NCI-H446 treated with DMSO at 0.1 percent for 48 hours (cell line): ENCODE results near the gene EIF2B4.
"Not testable (repeated sequence)": the region's sequence is repeated elsewhere in the genome, so short reads cannot be mapped to it uniquely, and the experiment has no call there.

Source experiments
- DNase-seq: peaks from one replicate; lab custom pipeline; 2025; lab: John Stamatoyannopoulos, UW

EIF2B4 gene

GRCh38 chr2:27377618-27378095 is 7.5 kb upstream of the EIF2B4 start:
- no peak for DNase-seq

DNA sequence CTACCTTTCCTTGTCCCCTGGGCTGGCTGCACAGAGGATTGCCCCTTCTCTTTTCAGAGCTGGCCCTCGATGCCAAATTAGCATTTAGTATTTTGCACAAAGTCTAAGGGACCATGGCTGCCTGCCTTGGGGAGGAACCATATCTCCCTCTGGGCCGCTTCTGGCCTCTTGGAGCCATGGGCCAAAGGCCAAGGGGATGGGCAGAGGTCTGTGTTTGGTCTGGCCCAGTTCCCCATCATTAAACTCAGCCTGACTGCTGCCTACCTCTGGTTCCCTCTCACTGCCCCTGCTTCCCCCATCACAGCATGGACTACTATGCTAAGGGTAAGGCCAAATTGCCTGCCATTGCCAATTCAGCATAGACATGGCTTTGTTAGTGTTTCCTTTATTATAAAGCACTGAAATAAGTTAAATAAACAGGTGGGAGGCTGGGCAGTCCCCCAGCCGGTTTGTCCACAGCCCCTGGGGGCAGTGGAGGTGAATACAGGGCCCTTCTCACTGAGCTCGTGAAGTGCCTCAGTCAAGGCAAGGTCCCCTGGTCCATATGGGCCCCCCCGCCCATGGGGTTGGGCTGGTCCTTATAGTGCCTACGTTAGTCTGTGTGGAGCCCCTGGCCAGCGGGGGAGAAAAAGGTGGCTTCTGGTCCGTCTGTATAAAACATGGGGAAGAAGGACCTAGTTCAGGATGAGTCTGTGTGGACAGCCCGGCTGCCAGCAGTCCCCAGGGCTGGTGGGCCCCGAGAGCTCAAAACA is 6.9 kb upstream of the EIF2B4 start:
- no peak for DNase-seq

DNA sequence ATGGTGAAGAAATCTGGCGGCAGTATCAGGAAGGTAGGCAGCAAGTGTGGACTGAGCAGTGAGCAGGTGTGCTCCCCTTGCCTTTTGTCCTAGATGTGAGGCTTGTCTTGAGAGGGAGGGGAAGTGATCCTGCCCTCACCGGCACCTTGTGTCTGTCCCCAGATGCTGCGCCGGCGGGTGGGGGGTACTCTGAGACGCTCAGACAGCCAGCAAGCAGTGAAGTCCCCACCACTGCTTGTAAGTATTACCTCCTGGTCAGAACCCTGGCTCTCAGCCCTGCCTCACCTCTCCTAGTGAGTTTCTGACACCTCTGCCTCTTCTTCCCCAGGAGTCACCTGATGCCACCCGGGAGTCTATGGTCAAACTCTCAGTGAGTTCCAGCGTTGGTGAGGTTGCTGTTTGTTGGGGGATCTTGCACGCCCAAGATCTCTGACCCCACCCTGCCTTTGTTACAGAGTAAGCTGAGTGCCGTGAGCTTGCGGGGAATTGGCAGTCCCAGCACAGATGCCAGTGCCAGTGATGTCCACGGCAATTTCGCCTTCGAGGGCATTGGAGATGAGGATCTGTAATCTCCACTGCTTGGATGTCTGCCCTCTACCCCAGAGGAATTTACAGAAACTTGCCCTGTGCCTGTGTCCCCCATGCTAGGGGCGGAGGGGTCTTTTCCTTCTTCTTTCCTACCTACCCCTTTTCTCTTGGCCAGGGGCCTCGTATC is 6.2 kb upstream of the EIF2B4 start:
- no peak for DNase-seq

- no peak for DNase-seq
Measured at GRCh38 chr2:27375513-27376099, 5.5 kb upstream of the EIF2B4 start.

GRCh38 chr2:27373567-27373966 is 3.4 kb upstream of the EIF2B4 start:
- DNase-seq, result no peak

- no peak for DNase-seq
Measured at GRCh38 chr2:27372937-27373336, 2.8 kb upstream of the EIF2B4 start.

DNA sequence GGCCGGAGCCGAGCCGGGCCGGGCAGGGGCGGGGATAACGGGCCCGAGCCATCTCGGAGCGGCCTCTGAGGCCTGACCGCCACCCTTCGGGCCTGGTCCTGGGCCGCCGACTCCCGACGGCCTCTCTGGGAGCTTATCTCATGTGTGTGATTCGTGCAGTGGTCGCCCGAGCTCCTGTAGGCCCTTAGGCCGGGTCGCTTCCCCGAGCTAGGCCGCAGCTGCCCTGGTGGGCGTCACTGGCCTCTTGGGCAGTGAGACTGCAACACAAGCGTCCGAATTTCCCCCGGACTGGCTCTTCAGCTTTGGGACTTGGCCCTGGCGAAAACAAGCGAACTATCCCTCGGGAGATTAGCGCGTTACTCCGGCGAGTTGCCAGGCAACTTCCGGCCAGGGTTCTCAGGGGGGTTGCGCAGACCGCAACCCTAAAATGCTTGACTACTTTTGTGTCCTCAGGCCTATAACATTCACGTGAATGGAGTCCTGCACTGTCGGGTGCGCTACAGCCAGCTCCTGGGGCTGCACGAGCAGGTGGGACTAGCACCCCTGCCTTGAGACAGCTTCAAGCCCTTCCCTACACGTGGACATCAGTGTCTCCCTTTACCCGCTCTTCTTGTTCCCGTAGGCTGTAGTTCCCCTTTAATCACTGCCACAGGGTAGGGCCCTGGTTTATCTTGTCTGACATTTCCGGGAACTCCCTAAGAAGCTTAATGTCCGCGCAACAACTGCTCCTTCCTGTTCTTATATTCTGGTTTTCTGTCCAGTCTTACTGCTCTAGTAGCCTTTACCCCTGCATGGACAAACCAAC is 880 bp upstream of the EIF2B4 start:
- no peak for DNase-seq

- peak; percentile 28 for DNase-seq
Measured at GRCh38 chr2:27369471-27370025, 590 bp downstream of the EIF2B4 start.

- no peak for DNase-seq
Measured at GRCh38 chr2:27363933-27364332, 6.2 kb downstream of the EIF2B4 start.

GRCh38 chr2:27362678-27363420 is 7.3 kb downstream of the EIF2B4 start:
- DNase-seq, result no peak

DNA sequence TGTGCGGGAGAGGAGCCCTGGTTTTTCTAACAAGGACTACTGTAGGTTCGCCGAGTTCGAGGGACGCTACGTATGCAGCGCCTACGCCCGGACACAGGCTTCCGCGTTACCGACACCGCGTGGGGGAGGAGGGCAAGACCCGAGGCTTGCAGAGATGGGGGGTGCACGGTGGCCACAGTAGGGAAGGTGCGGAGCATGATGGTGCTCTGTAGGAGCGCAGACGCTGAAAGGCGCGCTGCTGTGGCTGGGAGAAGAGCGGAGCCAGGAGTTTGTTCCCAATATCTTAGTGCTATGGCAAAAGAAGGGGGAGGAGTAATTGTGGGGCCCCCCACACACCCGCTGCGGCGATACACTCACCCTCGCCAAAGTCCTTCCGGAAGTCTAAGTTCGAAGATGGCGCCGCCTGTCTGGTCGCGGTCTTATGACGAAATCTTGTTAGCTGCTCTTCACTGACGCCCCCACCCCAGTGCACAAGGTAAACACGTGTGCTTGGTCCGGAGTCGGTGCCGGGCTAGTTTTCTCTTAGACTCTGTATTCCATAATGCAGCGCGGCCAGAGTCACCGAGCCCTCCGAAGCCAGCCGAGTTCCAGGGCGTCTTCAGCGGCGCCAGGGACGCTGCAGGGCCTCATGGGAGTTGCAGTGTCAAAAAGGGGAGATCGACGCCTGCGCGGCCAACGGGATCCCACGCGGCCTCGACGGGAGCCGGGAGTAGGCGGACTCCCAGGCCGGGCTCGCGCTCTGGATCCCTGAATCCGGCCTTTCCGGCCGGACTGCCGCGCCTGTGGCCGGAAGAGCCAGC is 13.6 kb downstream of the EIF2B4 start, which contains the start of gene GTF3C2:
TSS of gene GTF3C2 (minus strand) at position 383 of the 800 bp plus-strand sequence. CDS start 13,210 bp downstream, outside the sequence.
- DNase-seq, result peak; percentile 96

DNA sequence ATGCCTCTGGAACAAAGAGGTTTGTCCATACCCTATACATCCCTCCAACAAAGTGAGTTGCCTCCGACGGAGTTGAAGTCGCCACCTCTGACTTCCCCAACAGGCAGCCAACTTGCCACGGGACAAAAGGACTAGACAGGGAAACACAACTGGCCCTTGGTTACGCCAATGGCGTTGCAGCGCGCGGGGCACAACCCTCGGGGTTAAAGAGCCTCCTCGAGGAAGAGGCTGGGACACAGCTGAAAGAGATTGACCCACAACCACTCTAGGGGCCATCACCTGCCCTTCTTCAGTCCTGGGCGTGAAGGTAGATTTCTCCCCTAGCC is 14.1 kb downstream of the EIF2B4 start:
- DNase-seq, result no peak

- DNase-seq, result no peak
Measured at GRCh38 chr2:27354597-27354927, 15.6 kb downstream of the EIF2B4 start.

DNA sequence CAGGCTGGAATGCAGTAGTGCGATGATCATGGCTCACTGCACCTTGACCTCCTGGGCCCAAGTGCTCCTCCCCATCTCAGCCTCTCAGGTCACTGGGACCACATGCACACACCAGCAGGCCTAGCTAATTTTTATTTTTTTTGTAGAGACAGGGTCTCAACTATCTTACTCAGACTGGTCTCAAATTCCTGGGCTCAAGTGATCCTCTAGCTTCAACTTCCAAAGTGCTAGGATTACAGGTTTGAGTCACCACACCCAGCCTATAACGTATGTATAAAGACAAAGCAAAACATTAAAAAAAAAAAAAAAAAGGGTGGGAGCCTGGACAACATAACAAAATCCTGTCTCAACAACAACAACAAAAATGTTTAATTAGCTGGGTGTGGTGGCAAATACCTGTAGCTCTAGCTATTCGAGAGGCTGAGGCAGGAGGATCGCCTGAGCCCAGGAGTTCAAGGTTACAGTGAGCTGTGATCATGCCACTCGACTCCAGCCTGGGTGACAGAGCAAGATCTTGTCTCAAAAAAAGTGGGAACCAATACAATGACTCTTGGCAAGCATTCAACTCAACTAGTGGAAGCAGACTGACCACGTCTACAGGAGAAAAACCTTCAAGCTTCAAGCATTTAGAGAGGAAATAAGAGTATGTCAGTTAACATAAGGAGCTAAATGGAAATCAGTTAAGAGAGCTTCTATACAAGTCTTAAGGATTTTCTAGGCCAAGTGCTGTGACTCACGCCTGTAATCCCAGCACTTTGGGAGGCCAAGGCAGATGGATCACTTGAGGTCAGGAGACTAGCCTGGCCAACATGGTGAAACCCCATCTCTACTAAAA is 16.2 kb downstream of the EIF2B4 start:
- DNase-seq, result no peak

DNA sequence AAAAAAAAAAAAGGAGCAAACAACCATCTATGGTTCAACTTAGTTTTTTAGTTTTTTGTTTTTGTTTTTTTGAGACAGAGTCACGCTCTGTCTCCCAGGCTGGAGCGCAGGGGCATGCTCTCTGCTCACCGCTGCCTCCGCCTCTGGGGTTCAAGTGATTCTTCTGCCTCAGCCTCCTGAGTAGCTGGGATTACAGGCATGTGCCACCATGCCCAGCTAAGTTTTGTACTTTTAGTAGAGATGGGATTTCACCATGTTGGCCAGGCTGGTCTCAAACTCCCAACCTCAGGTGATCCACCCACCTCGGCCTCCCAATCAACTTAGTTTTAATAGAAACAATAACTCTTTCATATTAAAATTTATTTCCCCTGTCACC is 16.8 kb downstream of the EIF2B4 start:
- DNase-seq, result not testable (repeated sequence)

DNA sequence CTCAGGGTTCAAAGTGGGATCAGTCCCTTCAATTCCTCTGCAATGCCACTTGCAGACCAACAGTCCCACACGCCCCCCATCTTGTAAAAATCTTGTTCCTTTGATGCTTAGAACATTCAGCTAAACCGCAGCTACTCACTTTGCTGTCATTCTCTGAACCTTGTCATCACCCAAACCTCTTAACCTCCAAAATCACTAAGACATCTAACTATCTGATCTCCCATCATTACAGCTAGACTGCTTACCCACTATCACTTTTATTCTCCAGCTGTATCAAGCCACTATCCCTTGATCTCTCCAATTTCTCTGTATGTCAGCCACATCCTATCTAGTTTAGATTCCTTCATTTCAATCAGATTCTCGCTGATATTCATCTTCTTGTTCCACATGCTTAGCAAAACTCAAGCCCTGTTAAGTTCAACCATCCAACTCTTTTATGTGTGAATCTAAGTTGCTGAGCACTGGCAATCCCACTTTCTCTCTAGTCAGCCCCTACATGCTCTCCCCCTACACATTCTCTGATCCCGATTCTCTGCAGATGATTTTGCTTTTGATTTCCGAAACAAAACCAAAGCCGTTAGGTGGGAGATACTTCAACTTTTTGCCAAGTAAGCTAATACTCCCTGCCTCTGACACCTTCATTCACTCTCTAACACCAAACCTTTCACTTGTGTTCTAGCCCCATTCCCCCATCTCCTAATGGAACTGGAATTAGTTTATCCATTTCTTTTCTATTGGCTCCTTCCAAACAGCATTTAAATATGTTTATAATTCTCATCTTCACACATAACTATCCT is 18.1 kb downstream of the EIF2B4 start:
- no peak for DNase-seq

DNA sequence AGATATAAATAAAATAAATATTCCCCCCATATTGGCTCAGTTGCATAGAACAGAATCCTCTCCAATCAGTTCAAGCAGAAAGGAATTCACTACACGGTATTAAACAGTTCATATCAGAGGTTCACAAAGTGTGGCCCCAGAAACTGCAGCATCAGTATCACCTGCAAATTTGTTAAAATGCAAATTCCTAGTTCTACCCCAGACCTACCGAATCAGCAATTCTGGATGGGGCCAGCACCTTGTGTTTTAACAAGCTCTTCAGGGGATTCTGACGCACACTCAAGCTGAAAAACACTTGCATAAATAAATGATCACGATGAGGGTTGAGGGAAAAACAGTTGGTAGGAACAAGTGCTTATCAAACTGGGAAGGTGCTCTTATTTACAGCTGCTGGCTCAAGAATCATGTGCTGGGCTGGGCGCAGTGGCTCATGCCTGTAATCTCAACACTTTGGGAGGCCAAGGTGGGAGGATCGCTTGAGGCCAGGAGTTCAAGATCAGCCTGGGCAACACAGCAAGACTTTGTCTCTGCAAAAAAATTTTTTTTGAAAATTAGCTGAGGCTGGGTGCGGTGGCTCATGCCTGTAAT is 19.9 kb downstream of the EIF2B4 start:
- DNase-seq, result no peak

- DNase-seq, result no peak
Measured at GRCh38 chr2:27347641-27348040, 22.5 kb downstream of the EIF2B4 start.
